Measurements from ENCODE around the gene GLIS1. TPM values are rescaled to one million over a fixed set of nuclear protein-coding genes. Genes with fewer than 3 reads are reported as not detected.

Gene GLIS1
- total and polyA plus RNA-seq, 2 of the 8 experiments (the other 6 are each of a cell fraction or from before 2014, with no cell fraction given): 0.15 to 0.22 TPM

- Histone ChIP-seq H3K14ac (ENCODE audit: insufficient read length) (no peak overlapping the region), H3K27ac (ENCODE audit: low read depth, low read length) (no peak overlapping the region), H3K4me1 (replicated peaks in 1 of 4; ENCODE audit: control insufficient read depth in 3 of 4, insufficient read depth in 4 of 4, low read length in 3 of 4) (no peaks in the 10 kb centered on the region), H2BK12ac (ENCODE audit: low read depth, low read length) (no peak overlapping the region), H3K23ac (ENCODE audit: insufficient read length) (no peak overlapping the region), H3K4ac (replicated peaks; ENCODE audit: insufficient read length, low read depth, low read length) (no peak overlapping the region), H3K9ac (replicated peaks in 1 of 4; ENCODE audit: extremely low read depth in 1 of 4, low read depth in 3 of 4, low read length in 3 of 4) (no peak overlapping the region), H3K4me3 (ENCODE audit: extremely low read depth in 1 of 4, insufficient read depth in 2 of 4, low read depth in 3 of 4, low read length in 4 of 4) (no peak overlapping the region), H3K56ac (replicated peaks; ENCODE audit: insufficient read length, low read depth, low read length) (no peak overlapping the region), H2BK20ac (ENCODE audit: low read length) (no peak overlapping the region), H4K20me1 (replicated peaks in 1 of 2; ENCODE audit: control insufficient read depth in 1 of 2, insufficient read depth in 2 of 2, low read length in 2 of 2) (no peaks in the 10 kb centered on the region), H3K9me3 (ENCODE audit: insufficient read depth in 2 of 2, low read depth in 1 of 2, low read length in 1 of 2) (no peaks in the 10 kb centered on the region), H4K8ac (ENCODE audit: extremely low read depth, insufficient read depth, low read length) (no peak overlapping the region), H2BK5ac (ENCODE audit: low read depth, low read length) (no peak overlapping the region), H2AK5ac (ENCODE audit: low read depth, low read length) (no peak overlapping the region), H3K4me2 (ENCODE audit: insufficient read depth in 1 of 2, low read depth in 2 of 2, low read length in 2 of 2) (no peak overlapping the region), H3K79me1 (ENCODE audit: low read depth, low read length) (no peaks in the 10 kb centered on the region), H2BK120ac (replicated peaks; ENCODE audit: low read depth, low read length) (no peak overlapping the region), H3K27me3 (replicated peaks in 1 of 4; ENCODE audit: control insufficient read depth in 3 of 4, extremely low read depth in 1 of 4, insufficient read depth in 3 of 4, low read length in 3 of 4) (peaks cover 14 to 22% (median 22%) of the 10 kb centered on the region in 4 experiments), H2BK15ac (ENCODE audit: low read length) (no peak overlapping the region), H4K91ac (replicated peaks; ENCODE audit: insufficient read length, low read length) (no peak overlapping the region), H3K79me2 (ENCODE audit: control insufficient read depth in 1 of 2, insufficient read depth in 2 of 2, low read length in 2 of 2) (no peaks in the 10 kb centered on the region), H2AFZ (ENCODE audit: low read length) (no peak overlapping the region), H4K5ac (ENCODE audit: insufficient read length, low read depth, low read length) (no peak overlapping the region), H3K36me3 (ENCODE audit: control insufficient read depth in 2 of 4, insufficient read depth in 4 of 4, low read length in 3 of 4) (no peaks in the 10 kb centered on the region), H3K23me2 (ENCODE audit: low read depth, low read length) (no peaks in the 10 kb centered on the region), H3K18ac (ENCODE audit: extremely low read depth, low read length) (no peak overlapping the region)
- POLR2A ChIA-PET (ENCODE audit: partially characterized antibody): no interaction called here
- DNase-seq (ENCODE audit: low read depth in 1 of 2, low spot score in 2 of 2) (no peak), FAIRE-seq (no peak)
- TF ChIP-seq KDM1A (IDR thresholded peaks at IDR 0.05; ENCODE audit: borderline replicate concordance, low read length) (no peak), TAF7 (optimal IDR thresholded peaks at IDR 0.05; ENCODE audit: borderline replicate concordance, low read depth, low read length) (no peak), USF2 (IDR thresholded peaks at IDR 0.05; ENCODE audit: low read length) (no peak), SP4 (IDR thresholded peaks at IDR 0.05; ENCODE audit: low read length) (no peak), SUZ12 (IDR thresholded peaks at IDR 0.05; ENCODE audit: low read length) (no peak), MAFK (IDR thresholded peaks at IDR 0.05; ENCODE audit: low read depth, low read length) (no peak), POLR2A (IDR thresholded peaks at IDR 0.05; ENCODE audit: control extremely low read depth in 1 of 2, low read depth in 2 of 2, low read length in 2 of 2) (no peak), SIN3A (conservative IDR thresholded peaks at IDR 0.05 in 1 of 2, IDR thresholded peaks at IDR 0.05 in 1 of 2; ENCODE audit: low read depth in 1 of 2, low read length in 2 of 2) (no peak), HDAC6 (IDR thresholded peaks at IDR 0.05; ENCODE audit: low read depth, low read length) (no peak), TEAD4 (IDR thresholded peaks at IDR 0.05; ENCODE audit: low read depth, low read length) (no peak), ATF2 (IDR thresholded peaks at IDR 0.05; ENCODE audit: low read length) (no peak)
- CTCF ChIA-PET (ENCODE audit: partially characterized antibody): interaction anchor here (2.8 kb wide), 1 partner anchor 17 kb away, joined by 13 read pairs; no protein-coding TSS in a partner anchor
- 46% methylated on average over 3 of the region's 3 CpGs; no CpG with 5 or more reads in 1 of the 2 experiments for WGBS, 2 experiments (ENCODE audit: extremely low coverage in 1 of 2, insufficient coverage in 1 of 2, insufficient read length in 1 of 2, insufficient replicate concordance in 2 of 2, low coverage in 1 of 2, low lambda C conversion rate in 2 of 2, missing lambda C conversion rate in 1 of 2)
Observed at GRCh38 chr1:53732409-53732808, 6.6 kb downstream of the GLIS1 start.

Data from H1 (cell line).